HG03442 (cell line): ENCODE data around the gene KPNA4.
"Not testable (repeated sequence)": the region's sequence is repeated elsewhere in the genome, so short reads cannot be mapped to it uniquely, and the experiment has no call there.

Source experiments
- ATAC-seq: cut with Tn5 transposase; IDR thresholded peaks from one replicate; pipeline ENCODE4 v1.9.1; 2021; ENCODE audit warnings: mild to moderate bottlenecking, moderate library complexity; ENCODE audit not compliant: unreplicated experiment

Gene KPNA4, protein sequence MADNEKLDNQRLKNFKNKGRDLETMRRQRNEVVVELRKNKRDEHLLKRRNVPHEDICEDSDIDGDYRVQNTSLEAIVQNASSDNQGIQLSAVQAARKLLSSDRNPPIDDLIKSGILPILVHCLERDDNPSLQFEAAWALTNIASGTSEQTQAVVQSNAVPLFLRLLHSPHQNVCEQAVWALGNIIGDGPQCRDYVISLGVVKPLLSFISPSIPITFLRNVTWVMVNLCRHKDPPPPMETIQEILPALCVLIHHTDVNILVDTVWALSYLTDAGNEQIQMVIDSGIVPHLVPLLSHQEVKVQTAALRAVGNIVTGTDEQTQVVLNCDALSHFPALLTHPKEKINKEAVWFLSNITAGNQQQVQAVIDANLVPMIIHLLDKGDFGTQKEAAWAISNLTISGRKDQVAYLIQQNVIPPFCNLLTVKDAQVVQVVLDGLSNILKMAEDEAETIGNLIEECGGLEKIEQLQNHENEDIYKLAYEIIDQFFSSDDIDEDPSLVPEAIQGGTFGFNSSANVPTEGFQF

DNA sequence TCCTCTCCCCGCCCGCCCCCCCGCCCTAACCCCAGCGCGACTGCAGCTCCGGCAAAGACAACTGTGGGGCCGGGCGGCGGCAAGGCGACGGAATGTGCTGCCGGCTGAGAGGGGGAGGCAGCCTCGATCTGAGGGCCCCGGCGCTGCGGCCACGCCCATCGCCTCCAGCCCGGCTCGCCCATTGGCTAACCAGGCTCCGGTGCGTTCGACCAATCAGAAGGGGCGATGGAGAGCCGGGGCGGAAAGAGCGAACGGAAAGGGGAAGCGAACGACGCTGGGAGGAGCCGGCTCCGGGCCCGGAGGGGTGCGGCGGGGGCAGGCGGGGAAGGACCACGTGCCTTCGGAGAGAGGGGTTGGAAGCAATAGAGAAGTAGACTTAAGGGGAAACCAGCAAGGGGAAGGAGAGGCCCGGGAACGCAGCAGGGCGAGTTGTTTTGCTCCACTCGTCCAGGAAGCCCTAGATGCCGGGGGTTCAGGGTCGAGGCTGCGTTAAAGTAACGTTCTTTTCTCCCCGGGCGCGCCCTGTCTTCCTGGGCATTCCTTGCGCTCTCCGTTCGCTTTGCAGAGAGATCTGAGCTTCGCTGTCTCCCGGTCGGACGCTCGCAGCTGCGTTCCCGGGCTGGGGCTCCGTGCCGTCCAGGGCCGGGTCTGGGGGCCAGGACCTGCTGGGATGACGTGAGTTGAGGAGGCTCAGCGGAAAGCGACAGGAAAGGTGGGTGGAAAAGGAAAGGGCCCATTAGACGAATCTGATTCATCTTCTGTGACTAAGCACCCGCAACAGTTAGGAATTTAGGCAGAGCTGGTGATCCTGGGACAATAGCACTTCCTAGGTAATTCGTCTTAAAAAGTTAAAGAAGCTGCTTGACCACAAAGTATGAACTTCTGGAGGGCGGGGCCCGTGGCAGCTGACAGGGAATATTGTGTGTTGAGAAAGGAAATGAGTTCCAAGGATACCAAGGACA is at the start of gene KPNA4:
KPNA4 (minus strand) TSS at position 130 of the 962 bp plus-strand sequence. CDS start 289 bp downstream, outside the sequence.
- ATAC-seq: peak; percentile 93

DNA sequence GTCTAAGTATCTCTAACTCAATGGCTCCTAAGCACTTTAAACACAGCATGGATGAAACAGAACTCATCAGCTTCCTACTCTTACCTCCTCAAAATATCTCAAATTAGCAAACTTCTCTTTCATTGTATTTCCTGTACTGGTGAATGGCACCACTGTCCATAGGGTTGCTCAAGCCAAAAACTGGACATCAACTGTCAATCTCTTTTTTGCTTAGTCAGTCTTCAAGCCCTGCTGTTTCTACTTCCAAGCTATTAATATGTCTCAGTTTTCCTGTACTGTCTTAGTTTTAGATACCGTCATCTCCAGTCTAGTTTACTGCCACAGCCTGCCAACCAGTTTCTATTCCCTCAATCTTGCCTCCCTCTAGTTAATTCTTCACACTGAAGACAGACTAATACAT is 48.3 kb upstream of the KPNA4 start:
- ATAC-seq: no peak

DNA sequence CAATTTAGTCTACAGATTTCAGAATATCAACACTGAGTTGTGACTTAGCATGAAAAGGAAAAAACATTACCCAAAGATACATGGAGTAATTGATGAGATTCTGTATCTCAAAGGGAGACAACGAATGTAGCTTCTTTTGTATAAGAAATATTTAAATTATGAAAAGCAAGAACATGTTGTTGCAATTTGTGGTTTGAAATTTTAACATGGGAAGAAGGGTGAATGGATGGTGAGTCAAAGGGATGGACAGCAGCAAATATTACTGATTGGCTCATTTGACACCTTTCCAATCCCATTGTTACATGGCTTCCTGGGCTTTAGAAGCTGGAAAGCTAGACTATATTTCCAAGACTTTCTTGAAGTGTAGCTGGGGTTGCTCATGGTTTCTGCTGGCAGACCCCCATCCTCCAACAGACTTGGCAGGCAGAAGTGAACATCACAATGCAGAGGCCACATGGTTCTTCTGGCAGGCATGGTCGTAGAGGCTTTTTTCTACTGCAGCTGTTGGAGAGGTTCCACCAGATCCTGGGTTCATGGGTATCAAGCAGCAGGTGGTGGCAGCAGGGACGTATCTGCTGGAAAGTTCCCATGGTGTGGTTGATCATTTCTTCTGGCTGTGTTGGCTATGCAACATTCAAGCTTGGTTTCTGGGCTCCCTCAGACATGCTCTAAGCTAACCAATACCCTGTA is 47.2 kb upstream of the KPNA4 start:
- ATAC-seq: no peak

DNA sequence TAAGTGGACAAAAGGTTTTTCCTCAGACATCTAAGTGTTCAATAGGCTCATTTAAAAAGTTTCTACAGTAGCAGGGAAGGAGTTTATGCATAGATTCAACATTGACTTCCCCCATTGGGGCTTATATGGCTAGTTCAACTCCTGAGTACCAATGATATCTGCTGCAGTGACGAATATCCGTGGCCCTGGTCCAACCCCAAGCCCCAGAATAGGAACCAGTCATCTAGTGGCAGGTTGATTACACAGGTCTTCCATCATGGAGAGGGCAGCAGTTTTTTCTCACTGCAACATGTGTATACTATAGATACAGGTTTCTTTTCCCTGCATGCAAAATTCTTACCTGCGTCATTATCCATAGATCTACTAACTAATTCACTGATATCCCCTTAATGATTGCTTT is 45.8 kb upstream of the KPNA4 start:
- ATAC-seq: no peak

DNA sequence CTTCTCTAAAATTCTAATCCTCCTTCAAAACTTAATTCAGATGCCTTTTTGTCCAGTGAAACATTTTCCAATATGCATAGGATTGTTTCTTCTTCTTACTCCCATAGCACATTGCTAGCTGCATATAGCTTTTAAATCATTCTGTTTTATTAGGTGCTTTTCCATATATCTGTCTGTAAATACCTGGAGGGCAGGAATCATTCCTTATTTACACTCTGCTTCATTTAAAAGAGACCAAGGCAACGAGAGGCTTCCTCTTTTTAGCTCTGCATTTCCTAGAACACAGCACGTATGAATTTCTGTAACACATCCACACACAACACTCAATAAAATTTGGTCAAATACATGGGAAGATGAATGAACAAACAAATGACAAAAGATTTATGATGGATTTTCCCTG is 43.5 kb upstream of the KPNA4 start:
- no peak for ATAC-seq

DNA sequence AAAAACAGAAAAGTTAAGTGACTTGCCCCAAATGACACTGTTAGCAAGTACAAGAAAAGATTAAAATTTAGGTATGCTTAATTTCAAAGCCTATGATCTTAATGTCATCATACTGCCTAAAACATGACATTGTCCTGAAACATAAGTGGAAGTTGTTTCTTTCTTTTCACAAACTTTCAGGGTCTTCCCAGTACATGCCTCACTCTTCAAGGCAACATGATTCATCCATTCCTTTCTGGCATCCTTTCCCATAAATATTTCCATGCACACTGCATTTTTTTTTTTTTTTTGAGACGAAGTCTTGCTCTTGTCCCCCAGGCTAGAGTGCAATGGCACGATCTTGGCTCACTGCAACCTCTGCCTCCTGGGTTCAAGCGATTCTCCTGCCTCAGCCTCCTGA is 42.5 kb upstream of the KPNA4 start:
- ATAC-seq: no peak

DNA sequence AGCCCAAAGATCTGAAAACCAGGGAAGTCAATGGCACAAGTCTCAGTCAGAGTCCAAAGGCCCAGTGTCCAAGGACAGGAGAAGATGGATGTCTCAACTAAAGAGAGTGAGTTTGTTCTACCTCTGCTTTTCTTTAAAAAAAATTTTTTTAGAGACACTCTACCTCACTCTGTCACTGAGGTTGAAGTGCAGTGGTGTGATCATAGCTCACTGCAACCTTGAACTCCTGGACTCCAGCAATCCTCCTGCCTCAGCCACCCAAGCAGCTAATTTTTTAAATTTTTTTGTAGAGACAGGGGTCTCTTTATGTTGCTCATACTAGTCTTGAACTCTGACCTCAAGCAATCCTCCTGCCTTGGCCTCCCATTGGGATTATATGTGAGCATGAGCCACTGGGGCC is 39.9 kb upstream of the KPNA4 start:
- ATAC-seq: no peak

DNA sequence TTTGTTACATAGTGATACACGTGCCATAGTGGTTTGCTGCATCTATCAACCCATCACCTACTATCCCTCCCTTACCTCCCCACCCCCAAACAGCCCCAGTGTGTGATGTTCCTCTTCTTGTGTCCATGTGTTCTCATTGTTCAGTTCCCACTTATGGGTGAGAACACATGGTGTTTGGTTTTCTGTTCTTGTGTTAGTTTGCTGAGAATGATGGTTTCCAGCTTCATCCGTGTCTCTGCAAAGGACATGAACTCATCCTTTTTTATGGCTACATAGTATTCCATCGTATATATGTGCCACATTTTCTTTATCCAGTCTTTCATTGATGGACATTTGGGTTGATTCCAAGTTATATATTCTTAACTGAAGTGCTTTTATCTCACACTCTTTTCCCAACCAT is 38.5 kb upstream of the KPNA4 start:
- ATAC-seq: not testable (repeated sequence)

DNA sequence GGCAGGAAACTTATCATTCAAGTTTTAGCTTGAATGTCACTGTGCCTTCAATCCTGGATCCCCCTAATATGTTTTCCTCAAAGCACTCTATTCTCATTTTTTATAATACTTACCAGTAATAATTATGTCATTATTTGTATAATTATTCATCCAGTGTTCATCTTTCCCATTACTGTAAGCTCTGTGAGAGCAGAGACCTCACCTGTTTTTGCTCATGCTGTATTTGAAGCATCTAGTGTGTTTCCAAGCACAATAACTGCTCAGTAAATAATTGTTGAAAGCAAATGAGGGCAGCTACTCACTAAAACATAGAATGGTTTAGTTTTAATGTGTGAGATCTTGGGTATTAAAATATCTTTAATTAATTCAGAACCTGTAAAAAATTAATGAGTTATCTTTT is 36.9 kb upstream of the KPNA4 start:
- no peak for ATAC-seq

DNA sequence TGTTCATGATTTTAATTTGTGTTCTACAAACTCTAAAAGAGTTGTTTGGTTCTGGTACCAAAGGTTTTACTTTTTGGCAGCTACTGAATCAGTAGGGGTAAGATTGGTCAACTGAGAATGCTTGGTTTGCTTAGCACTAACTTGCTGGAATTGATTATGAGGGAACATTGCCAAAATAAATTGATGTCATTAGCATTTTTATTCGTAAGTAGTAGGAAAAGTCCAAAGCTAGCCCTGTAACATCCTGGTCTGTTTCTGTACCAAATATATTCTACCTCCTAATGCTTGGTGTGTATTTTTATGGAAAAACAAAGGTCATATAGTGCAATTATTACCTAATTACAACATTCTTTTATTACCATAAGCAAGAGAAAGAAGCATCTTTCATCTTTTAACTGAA is 35.9 kb upstream of the KPNA4 start:
- no peak for ATAC-seq

DNA sequence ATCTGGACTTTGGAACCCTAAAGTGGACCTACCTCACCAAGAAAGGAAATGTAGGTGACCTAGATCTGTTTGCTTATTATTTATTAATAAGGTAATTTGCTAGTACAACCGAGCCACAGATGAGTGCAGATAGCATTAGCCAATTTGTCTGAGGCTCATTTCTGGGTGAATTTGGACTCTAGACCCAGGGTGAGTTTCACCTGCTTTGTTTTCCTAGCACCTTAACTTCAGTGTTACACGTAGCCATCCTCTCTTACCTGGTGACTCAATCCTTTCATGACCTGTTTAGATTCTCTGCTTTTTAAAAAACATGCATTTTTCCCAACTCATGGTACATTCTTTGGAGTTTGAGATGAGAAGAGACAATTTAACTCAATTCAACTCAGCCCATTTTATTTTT is 33.5 kb upstream of the KPNA4 start:
- ATAC-seq: no peak

DNA sequence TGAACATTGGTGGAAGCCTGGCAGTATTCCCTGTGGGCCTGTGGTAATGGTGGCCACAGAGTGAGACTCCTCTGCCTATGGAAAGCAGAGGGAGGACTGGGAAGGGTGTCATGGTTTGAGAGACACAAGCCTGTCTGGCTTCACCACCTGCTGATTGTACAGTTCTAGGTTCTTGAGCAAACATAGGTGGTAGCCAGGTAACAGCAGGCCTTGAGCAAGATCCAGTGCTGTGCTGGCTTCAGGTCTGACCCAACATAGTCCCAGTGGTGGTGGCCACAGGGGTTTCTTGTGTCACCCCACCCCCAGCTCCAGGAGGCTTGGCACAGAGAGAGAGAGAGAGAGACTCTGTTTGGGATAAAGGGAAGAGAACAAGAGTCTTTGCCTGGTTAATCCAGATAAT is 22.7 kb upstream of the KPNA4 start:
- ATAC-seq: no peak

DNA sequence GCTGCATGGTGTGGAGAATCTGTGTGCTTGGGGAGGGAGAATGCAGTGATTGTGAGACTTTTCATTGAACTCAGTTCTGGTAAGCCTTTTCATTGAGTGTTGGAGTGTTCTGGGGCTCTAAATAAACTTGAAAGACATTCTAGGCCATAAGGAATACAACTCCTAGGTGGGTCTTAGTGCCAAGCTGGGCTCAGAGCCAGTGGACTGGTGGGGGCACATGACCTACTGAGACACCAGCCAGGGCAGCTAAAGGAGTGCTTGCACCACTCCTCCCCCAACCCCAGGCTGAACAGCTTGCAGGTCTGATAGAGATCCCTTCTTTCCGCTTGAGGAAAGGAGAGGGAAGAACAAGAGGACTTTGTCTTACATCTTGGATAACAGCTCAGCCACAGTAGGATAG is 21.7 kb upstream of the KPNA4 start:
- ATAC-seq: no peak

DNA sequence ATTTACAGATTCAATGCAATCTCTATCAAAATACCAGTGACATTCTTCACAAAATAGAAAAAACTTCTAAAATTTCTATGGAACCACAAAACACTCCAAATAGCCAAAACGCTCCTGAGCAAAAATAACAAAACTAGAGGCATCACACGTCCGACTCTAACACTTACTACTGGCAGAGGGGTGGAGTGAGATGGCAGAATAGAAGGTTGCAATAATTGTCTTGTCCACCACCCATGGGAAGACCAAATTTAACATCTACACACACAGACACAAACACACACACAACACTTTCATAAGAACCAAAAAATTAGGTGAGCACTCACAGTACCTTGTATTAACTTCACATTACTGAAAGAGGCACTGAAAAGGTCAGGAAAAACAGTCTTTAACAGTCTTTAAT is 21.3 kb upstream of the KPNA4 start:
- no peak for ATAC-seq

DNA sequence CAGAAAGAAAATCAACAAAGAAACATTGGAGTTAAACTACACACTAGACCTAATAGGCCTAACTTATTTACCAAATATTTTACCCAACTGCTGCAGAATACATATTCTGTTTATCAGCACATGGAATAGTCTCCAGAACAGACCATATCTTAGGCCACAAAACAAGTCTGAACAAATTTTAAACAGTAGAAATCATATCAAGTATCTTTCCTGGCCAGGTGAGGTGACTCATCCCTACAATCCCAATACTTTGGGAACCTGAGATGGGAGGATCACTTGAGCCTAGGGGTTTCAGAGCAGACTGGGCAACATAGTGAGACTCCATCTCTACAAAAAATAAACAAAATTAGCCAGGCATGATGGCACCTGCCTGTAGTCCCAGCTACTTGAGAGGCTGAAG is 18.1 kb upstream of the KPNA4 start:
- ATAC-seq: no peak

DNA sequence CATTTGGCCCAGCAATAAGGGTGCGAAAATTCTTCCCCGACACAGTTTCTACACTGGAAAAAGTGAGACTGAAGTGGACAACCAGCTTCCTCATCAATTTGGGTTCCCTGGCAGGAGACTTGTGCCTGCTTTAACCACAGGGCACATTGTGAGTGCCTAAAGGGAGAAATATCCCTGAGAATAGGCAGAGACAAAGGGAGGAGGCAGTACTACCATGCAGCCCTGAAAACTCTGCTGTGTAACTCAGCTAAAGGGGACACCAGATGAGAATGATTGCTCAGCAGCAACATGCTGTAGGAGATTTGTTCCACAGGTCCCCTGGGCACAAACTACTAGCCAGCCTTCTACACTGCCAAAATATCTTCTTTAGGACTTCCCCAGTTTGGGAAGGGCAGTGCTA is 15.6 kb upstream of the KPNA4 start:
- ATAC-seq: no peak

DNA sequence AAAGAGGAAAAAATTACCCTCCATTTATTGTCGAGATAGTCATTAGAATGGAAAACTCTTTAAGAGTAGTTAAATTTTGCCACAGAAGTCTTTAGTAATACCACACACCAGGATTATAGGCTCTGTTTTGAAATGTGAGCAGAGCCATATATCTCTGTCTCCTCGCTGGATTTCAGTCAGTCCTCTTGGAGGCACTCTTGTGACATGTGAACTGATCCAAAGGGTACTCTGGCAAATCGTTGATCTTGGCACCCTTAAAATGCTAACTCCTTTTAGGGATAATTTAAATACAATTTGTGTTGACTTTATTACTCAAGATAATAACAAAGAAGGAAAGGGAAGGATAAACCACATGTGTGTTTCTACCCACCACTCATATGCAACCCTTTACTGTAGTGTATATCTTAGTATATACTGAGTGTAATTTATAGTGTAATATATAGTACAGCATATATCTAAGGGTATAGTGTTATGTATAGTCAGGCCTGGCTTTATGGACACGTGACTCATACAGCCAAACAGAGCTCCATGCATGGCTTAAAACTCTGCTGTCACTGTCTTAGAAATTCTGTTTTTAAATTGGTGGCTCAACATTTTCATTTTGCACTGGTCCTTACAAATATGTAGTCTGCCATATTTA is 12.3 kb upstream of the KPNA4 start:
- no peak for ATAC-seq

DNA sequence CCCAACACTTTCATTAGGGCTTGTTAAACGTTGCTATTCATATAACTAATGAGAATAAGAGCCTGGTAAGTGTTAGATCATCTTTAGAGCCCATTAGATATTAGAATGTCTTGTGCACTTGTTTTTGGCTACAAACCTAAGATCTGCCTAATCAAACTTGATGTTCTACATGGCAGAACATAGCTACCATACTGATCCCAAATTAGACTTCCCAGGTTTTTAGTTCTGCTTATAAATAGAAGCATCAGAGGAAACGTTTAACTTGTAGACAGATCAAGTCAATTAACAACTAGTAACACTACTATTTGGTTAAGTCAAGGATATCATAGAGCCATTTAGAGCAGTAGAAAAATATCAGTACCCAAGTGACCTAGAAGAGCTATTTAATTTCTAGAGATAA is 11.7 kb upstream of the KPNA4 start:
- ATAC-seq: no peak

DNA sequence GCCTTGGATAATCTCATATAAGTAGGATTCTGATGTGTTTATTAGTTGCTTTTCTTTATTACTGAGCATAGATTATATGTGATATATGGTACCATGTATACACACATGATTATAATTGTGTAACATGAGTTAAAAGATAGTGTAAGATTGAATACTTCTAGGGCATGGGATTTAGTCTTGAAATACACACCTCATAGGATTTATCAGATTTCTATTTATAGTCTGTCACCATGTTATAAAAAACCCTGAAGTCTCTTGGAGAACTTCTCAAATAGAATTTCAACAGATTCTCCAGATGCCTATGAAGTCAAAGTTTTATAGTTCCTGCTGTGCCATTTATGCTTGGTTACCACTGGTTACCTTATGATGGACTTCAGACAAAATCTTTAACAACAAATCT is 11.2 kb upstream of the KPNA4 start:
- ATAC-seq: no peak

DNA sequence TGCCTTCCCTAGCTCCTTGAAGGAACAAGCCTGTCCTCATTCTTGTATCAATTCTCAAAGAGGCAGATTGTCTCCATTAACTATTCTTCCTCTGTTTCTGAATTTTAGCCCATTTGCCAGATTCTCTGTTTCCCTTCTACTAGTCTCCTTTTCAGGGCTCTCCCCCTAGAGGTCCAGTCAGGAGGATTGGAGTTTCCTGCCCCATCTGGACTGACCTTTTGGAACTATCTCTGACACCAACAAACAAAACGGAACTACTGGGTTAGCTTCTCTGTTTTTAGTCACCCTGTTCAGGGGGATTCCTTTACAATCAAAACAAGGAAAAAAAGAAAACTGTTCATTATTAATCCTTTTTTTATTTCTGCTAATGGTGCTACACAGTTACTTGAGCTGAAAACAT is 10.2 kb upstream of the KPNA4 start:
- no peak for ATAC-seq

DNA sequence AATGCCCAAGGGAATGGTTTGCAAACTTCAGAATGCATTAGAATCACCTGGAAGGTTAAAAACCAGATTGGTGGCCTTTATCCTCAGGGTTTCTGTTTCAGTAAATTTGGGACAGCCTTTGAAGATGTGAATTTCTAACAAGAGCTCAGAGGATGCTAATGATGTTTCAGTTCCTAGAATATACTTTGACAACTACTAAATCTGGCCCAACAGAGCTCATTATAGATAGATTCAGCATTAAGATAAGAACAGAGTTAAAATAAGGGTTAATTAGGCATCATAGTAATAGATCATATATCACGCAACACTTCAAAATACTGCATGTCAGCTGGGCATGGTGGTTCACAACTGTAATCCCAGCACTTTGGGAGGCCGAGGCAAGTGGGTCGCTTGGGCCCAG is 9.3 kb upstream of the KPNA4 start:
- ATAC-seq: no peak
